Measurements from ENCODE around the gene PLK3. TPM values are rescaled to one million over a fixed set of nuclear protein-coding genes. Genes with fewer than 3 reads are reported as not detected.

PLK3 gene
- total and polyA plus RNA-seq, 9 of the 15 experiments (the other 6 are each of a cell fraction or from before 2014, with no cell fraction given), result 0.52 to 22.7 (median 11.0) TPM

- TF ChIP-seq REST (IDR thresholded peaks at IDR 0.05; ENCODE audit: borderline replicate concordance), result peak; percentile 78
- peak; percentile 60 for TF ChIP-seq REST (CRISPR knock-in tag; IDR thresholded peaks at IDR 0.05; ENCODE audit: low read depth)
- peak; percentile 72 for TF ChIP-seq SMARCA4 (IDR thresholded peaks at IDR 0.05)
- peak; percentile 37 for TF ChIP-seq FIP1L1 (IDR thresholded peaks at IDR 0.05; ENCODE audit: low read depth, low read length, poor library complexity, severe bottlenecking)
- TF ChIP-seq HDAC2 (IDR thresholded peaks at IDR 0.05), result peak; percentile 98
- peak; percentile 17 for TF ChIP-seq MEIS2 (IDR thresholded peaks at IDR 0.05; ENCODE audit: partially characterized antibody)
- TF ChIP-seq NR2C1 (IDR thresholded peaks at IDR 0.05), result no peak
- peak; percentile 17; the same call in 1 of the 2 replicates for TF ChIP-seq NR2C1 (tag; IDR thresholded peaks at IDR 0.05)
- TF ChIP-seq ZBTB2 (IDR thresholded peaks at IDR 0.05), result peak; percentile 89
- no peak for TF ChIP-seq ZBTB1 (CRISPR knock-in tag; IDR thresholded peaks at IDR 0.05; ENCODE audit: borderline replicate concordance, low read depth)
- no peak for TF ChIP-seq ZNF740 (CRISPR knock-in tag; IDR thresholded peaks at IDR 0.05)
- no peak for TF ChIP-seq ZNF740 (tag; IDR thresholded peaks at IDR 0.05)
- TF ChIP-seq ZNF3 (CRISPR knock-in tag; IDR thresholded peaks at IDR 0.05), result no peak
- peak; percentile 82 for TF ChIP-seq FUS (optimal IDR thresholded peaks at IDR 0.05; ENCODE audit: low read depth, low read length)
- peak; percentile 81 for TF ChIP-seq ETS1 (conservative IDR thresholded peaks at IDR 0.05; ENCODE audit: control insufficient read depth, low read depth, low read length)
- TF ChIP-seq PML (IDR thresholded peaks at IDR 0.05; ENCODE audit: low read length), result peak; percentile 61; the same call in 1 of the 2 replicates
- no peak for TF ChIP-seq DNMT1 (IDR thresholded peaks at IDR 0.05)
Observed at GRCh38 chr1:44799770-44800584, at the start of gene PLK3 (continued).
